IMR-90 (cell line): ENCODE measurements around the gene AP3B1. TPM values are rescaled to one million over a fixed set of nuclear protein-coding genes. Genes with fewer than 3 reads are reported as not detected.

ENCODE experiments used
- ATAC-seq: fragments of 200-7000 bp; cut with Tn5 transposase; 2 replicates; pipeline ENCODE4 v1.9.1; 2020; ENCODE audit warnings: low read depth, mild to moderate bottlenecking, moderate library complexity
- BruUV-seq: library from RNA; stranded (reverse); fragments of 400-500 nt; replicated peaks from 2 replicates; lab custom pipeline; 2021; lab: Mats Ljungman, UMichigan
- CTCF ChIA-PET: fragments of 300-600 bp; formaldehyde crosslinking; extraction: SDS; loops from one replicate; lab custom pipeline; 2021; ENCODE audit warnings: antibody characterized with exemption; lab: Yijun Ruan, JAX
- POLR2A ChIA-PET: fragments of 300-600 bp; sonication (Branson Sonifier 250); formaldehyde crosslinking; loops from one replicate; lab custom pipeline; 2022; ENCODE audit warnings: antibody characterized with exemption; ENCODE audit not compliant: unreplicated experiment; lab: Charles Lee
- DNase-seq: peaks from one replicate; pipeline ENCODE4 v3.0.0; 2013
- H2AFZ ChIP-seq: replicated peaks from 2 replicates; pipeline ENCODE3; 2013; ENCODE audit warnings: low read length, mild to moderate bottlenecking; ENCODE audit not compliant: poor library complexity
- H2AK5ac ChIP-seq: 2 replicates; pipeline ENCODE4 v1.6.1; 2013; ENCODE audit warnings: low read depth, low read length, inconsistent platforms
- H2AK9ac ChIP-seq: replicated peaks from 2 replicates; pipeline ENCODE3; 2013; ENCODE audit warnings: mild to moderate bottlenecking, low read depth, low read length, moderate library complexity; ENCODE audit not compliant: poor library complexity
- H2BK120ac ChIP-seq: 2 replicates; pipeline ENCODE4 v1.6.1; 2013; ENCODE audit warnings: low read depth, low read length, inconsistent platforms
- H2BK15ac ChIP-seq: 3 replicates; pipeline ENCODE4 v1.6.1; 2013; ENCODE audit warnings: low read depth, low read length, inconsistent platforms
- H2BK20ac ChIP-seq: 2 replicates; pipeline ENCODE4 v1.6.1; 2013; ENCODE audit warnings: low read depth, mild to moderate bottlenecking, inconsistent platforms, low read length, moderate library complexity
- H2BK5ac ChIP-seq: 2 replicates; pipeline ENCODE4 v1.6.1; 2013; ENCODE audit warnings: mild to moderate bottlenecking, low read depth, low read length, inconsistent platforms; ENCODE audit not compliant: poor library complexity, severe bottlenecking
- H3K14ac ChIP-seq: replicated peaks from 2 replicates; pipeline ENCODE4 v1.6.1; 2013; ENCODE audit warnings: low read depth, low read length, inconsistent platforms
- H3K18ac ChIP-seq: 2 replicates; pipeline ENCODE4 v1.6.1; 2013; ENCODE audit warnings: low read depth, low read length, control low read depth
- H3K23ac ChIP-seq: 2 replicates; pipeline ENCODE4 v1.6.1; 2013; ENCODE audit warnings: low read depth, low read length, inconsistent platforms
- H3K27ac ChIP-seq: 2 replicates; pipeline ENCODE4 v1.5.1; 2013; ENCODE audit warnings: mild to moderate bottlenecking, control low read depth, low read length; ENCODE audit not compliant: insufficient read depth
- H3K27me3 ChIP-seq: 2 replicates; pipeline ENCODE4 v1.6.1; 2013; ENCODE audit warnings: low read length; ENCODE audit not compliant: control insufficient read depth, insufficient read depth
- H3K36me3 ChIP-seq: 2 replicates; pipeline ENCODE4 v1.6.1; 2013; ENCODE audit warnings: low read length, mixed read lengths; ENCODE audit not compliant: control insufficient read depth, insufficient read depth
- H3K4ac ChIP-seq: 2 replicates; pipeline ENCODE4 v1.6.1; 2013; ENCODE audit warnings: low read depth, low read length, inconsistent platforms
- H3K4me1 ChIP-seq: 2 replicates; pipeline ENCODE4 v1.6.1; 2013; ENCODE audit warnings: low read length, mixed read lengths; ENCODE audit not compliant: control insufficient read depth, insufficient read depth
- H3K4me2 ChIP-seq: 2 replicates; pipeline ENCODE4 v1.6.1; 2013; ENCODE audit warnings: low read depth, mild to moderate bottlenecking, control low read depth, low read length, moderate library complexity
- H3K4me3 ChIP-seq: 2 replicates; pipeline ENCODE4 v1.5.1; 2013; ENCODE audit warnings: low read depth, mild to moderate bottlenecking, control low read depth, low read length, moderate library complexity; ENCODE audit not compliant: insufficient read depth
- H3K56ac ChIP-seq: 2 replicates; pipeline ENCODE4 v1.6.1; 2013; ENCODE audit warnings: low read length, inconsistent platforms; ENCODE audit not compliant: insufficient read depth; ENCODE audit errors: extremely low read depth
- H3K79me1 ChIP-seq, 2 experiments: 2 replicates each; pipeline ENCODE4 v1.6.1; 2013; ENCODE audit warnings: low read length in 2 of 2, inconsistent platforms in 1 of 2, low read depth in 1 of 2
- H3K9ac ChIP-seq: 2 replicates; pipeline ENCODE4 v1.6.1; 2013; ENCODE audit warnings: low read depth, low read length, control low read depth
- H3K9me1 ChIP-seq: 2 replicates; pipeline ENCODE4 v1.6.1; 2013; ENCODE audit warnings: low read length, inconsistent platforms; ENCODE audit not compliant: insufficient read depth
- H3K9me3 ChIP-seq: 2 replicates; pipeline ENCODE4 v1.6.1; 2013; ENCODE audit warnings: low read length; ENCODE audit not compliant: control insufficient read depth, insufficient read depth
- H4K20me1 ChIP-seq: 2 replicates; pipeline ENCODE4 v1.6.1; 2013; ENCODE audit warnings: low read length, inconsistent platforms; ENCODE audit not compliant: insufficient read depth
- H4K5ac ChIP-seq: 2 replicates; pipeline ENCODE4 v1.6.1; 2013; ENCODE audit warnings: mild to moderate bottlenecking, low read depth, low read length, control low read depth
- H4K8ac ChIP-seq, 2 experiments: 2 replicates each; pipeline ENCODE4 v1.6.1; 2013; ENCODE audit warnings: low read depth in 2 of 2, low read length in 2 of 2, control low read depth in 1 of 2, inconsistent platforms in 1 of 2
- H4K91ac ChIP-seq: 2 replicates; pipeline ENCODE4 v1.6.1; 2013; ENCODE audit warnings: low read depth, low read length, inconsistent platforms; ENCODE audit not compliant: insufficient read depth
- BHLHE40 ChIP-seq: fragments of 150-350 bp; IDR thresholded peaks from 2 replicates; pipeline ENCODE4 v1.6.1; 2016; ENCODE audit warnings: mild to moderate bottlenecking, low read depth, low read length
- CEBPB ChIP-seq: IDR thresholded peaks from 2 replicates; pipeline ENCODE4 v1.6.1; 2012; ENCODE audit warnings: low read depth, low read length, improper control_type of control experiment
- CTCF ChIP-seq: conservative IDR thresholded peaks from 2 replicates; pipeline ENCODE4 v1.5.1; 2012; ENCODE audit warnings: mild to moderate bottlenecking, low read depth, low read length, improper control_type of control experiment
- ELK1 ChIP-seq: fragments of 150-350 bp; IDR thresholded peaks from 2 replicates; pipeline ENCODE4 v1.6.1; 2016; ENCODE audit warnings: low read depth, mild to moderate bottlenecking, low read length, moderate library complexity, borderline replicate concordance
- FOS ChIP-seq: fragments of 150-350 bp; IDR thresholded peaks from 2 replicates; pipeline ENCODE4 v1.6.1; 2016; ENCODE audit warnings: low read depth, low read length
- MAFK ChIP-seq: IDR thresholded peaks from 2 replicates; pipeline ENCODE4 v1.6.1; 2012; ENCODE audit warnings: low read depth, low read length, improper control_type of control experiment
- MAZ ChIP-seq: IDR thresholded peaks from 2 replicates; pipeline ENCODE4 v1.6.1; 2012; ENCODE audit warnings: low read depth, mild to moderate bottlenecking, low read length, improper control_type of control experiment, moderate library complexity, borderline replicate concordance
- MXI1 ChIP-seq: IDR thresholded peaks from 2 replicates; pipeline ENCODE4 v1.6.1; 2012; ENCODE audit warnings: low read depth, mild to moderate bottlenecking, low read length, moderate library complexity, borderline replicate concordance
- NFE2L2 ChIP-seq: fragments of 150-350 bp; IDR thresholded peaks from 2 replicates; pipeline ENCODE4 v1.6.1; 2016; ENCODE audit warnings: low read depth, mild to moderate bottlenecking, low read length
- RAD21 ChIP-seq: IDR thresholded peaks from 2 replicates; pipeline ENCODE4 v1.6.1; 2012; ENCODE audit warnings: low read length, improper control_type of control experiment
- RCOR1 ChIP-seq: IDR thresholded peaks from 2 replicates; pipeline ENCODE4 v1.6.1; 2012; ENCODE audit warnings: mild to moderate bottlenecking, low read length, improper control_type of control experiment; ENCODE audit not compliant: insufficient replicate concordance
- RFX5 ChIP-seq: IDR thresholded peaks from 2 replicates; pipeline ENCODE4 v1.8.0; 2012; ENCODE audit warnings: low read depth, mild to moderate bottlenecking, low read length, moderate library complexity
- SMC3 ChIP-seq: fragments of 150-350 bp; IDR thresholded peaks from 2 replicates; pipeline ENCODE4 v1.6.1; 2016; ENCODE audit warnings: low read depth, mild to moderate bottlenecking, antibody characterized with exemption, low read length, moderate library complexity
- WGBS, 2 experiments: methylation state at CpG; one replicate each; pipeline versions ENCODE4 v1.1.5 to v1.1.7; 2013; ENCODE audit warnings: missing lambda C conversion rate in 2 of 2; ENCODE audit not compliant: insufficient read length in 1 of 2; ENCODE audit errors: extremely low coverage in 2 of 2; 5-methylcytosine and 5-hydroxymethylcytosine counted together
- dilution Hi-C: fragments of 300-500 bp; cut with HindIII; formaldehyde crosslinking; loops from one replicate; pipeline ENCODE4 v1.14.3; 2018; ENCODE audit warnings: low sequenced_read_pairs; ENCODE audit not compliant: unreplicated experiment
- in situ Hi-C: fragments of 300-500 bp; cut with MboI; formaldehyde crosslinking; loops from 3 replicates; pipeline ENCODE4 v1.14.3; 2019; ENCODE audit warnings: low sequenced_read_pairs, inconsistent platforms, mixed read lengths
- intact Hi-C: fragments of 100-400 bp; cut with micrococcal nuclease; formaldehyde crosslinking; loops from 2 replicates; pipeline ENCODE4 v1.10.0; 2022
- polyA plus RNA-seq, 3 experiments: library from polyadenylated mRNA; depleted of rRNA; stranded (reverse); fragments of >200 nt; gene quantifications; 2 replicates each; pipeline ENCODE4 v1.2.3, GENCODE V29; 2012; ENCODE audit warnings: low replicate concordance in 1 of 3
- total RNA-seq: library from RNA; depleted of rRNA; stranded (reverse); fragments of >200 nt; gene quantifications from 2 replicates; pipeline ENCODE4 v1.2.3, GENCODE V29; 2012

Gene AP3B1
- total and polyA plus RNA-seq, 2 of the 4 experiments (the other 2 are of a cell fraction), result 33.1 to 59.0 TPM

- Histone ChIP-seq H3K14ac (no peak overlapping the region), H3K27me3 (no peaks in the 10 kb centered on the region), H3K56ac (no peak overlapping the region), H3K36me3 (no peaks in the 10 kb centered on the region; the same call in 1 of the 2 replicates), H3K18ac (no peak overlapping the region), H4K8ac (no peak overlapping the region), H3K9me3 (no peaks in the 10 kb centered on the region; the same call in 1 of the 2 replicates), H4K91ac (no peak overlapping the region), H3K9ac (no peak overlapping the region), H3K4me2 (no peak overlapping the region), H3K4ac (no peak overlapping the region), H3K79me1 (no peaks in the 10 kb centered on the region), H4K20me1 (no peaks in the 10 kb centered on the region), H2AFZ (no peak overlapping the region), H3K4me3 (no peak overlapping the region), H2AK9ac (no peak overlapping the region), H2BK15ac (no peak overlapping the region), H3K9me1 (no peaks in the 10 kb centered on the region), H2BK120ac (no peak overlapping the region), H2BK20ac (no peak overlapping the region), H4K5ac (no peak overlapping the region), H3K4me1 (no peaks in the 10 kb centered on the region), H2AK5ac (no peak overlapping the region), H3K23ac (no peak overlapping the region), H2BK5ac (no peak overlapping the region), H3K27ac (no peak overlapping the region)
- DNase-seq (no peak), ATAC-seq (no peak)
- intact Hi-C loops, result no loop called here
- dilution Hi-C loops, result no loop called here
- POLR2A ChIA-PET, result no interaction called here
- in situ Hi-C loops, result no loop called here
- CTCF ChIA-PET, result no interaction called here
- WGBS, 2 experiments, result no CpG with 5 or more reads among the region's 3 CpGs
- no TSS peak for BruUV-seq
- TF ChIP-seq MAZ (no peak), CEBPB (no peak), BHLHE40 (no peak), ELK1 (no peak), RFX5 (no peak), MXI1 (no peak), FOS (no peak), NFE2L2 (no peak), CTCF (no peak), RAD21 (no peak), SMC3 (no peak), RCOR1 (no peak), MAFK (no peak)
Measured at GRCh38 chr5:78075301-78075700, 219.2 kb downstream of the AP3B1 start.
